ENCODE results near the gene LGALS9.

DNA sequence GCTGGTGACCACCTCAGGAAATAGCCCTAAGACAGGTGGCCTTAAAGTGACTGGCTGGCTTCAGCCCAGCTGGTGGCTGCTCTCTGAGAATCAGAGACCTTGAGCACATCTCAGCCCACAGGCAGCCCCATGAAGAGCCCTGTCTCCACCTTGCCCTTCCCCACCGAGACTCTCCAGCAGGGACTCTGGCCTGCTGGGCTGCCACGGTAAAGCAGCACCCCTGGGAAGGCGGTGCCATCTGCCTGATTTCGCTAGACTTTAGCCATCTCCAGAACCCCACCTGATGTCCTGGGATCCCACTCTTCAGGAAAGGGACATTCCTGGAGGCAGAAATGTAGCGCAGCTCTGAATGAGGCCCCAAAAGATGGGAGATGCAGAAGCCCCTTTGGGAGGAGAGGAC is 45.2 kb upstream of the LGALS9 start:
- TF ChIP-seq, protein P1, sequence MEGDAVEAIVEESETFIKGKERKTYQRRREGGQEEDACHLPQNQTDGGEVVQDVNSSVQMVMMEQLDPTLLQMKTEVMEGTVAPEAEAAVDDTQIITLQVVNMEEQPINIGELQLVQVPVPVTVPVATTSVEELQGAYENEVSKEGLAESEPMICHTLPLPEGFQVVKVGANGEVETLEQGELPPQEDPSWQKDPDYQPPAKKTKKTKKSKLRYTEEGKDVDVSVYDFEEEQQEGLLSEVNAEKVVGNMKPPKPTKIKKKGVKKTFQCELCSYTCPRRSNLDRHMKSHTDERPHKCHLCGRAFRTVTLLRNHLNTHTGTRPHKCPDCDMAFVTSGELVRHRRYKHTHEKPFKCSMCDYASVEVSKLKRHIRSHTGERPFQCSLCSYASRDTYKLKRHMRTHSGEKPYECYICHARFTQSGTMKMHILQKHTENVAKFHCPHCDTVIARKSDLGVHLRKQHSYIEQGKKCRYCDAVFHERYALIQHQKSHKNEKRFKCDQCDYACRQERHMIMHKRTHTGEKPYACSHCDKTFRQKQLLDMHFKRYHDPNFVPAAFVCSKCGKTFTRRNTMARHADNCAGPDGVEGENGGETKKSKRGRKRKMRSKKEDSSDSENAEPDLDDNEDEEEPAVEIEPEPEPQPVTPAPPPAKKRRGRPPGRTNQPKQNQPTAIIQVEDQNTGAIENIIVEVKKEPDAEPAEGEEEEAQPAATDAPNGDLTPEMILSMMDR (IDR thresholded peaks at IDR 0.05), result no peak
- TF ChIP-seq POLR2A (IDR thresholded peaks at IDR 0.05), result no peak

All from Peyer's patch (tissue), 4 donors.